Stimulated activated CD8-positive, alpha-beta memory T cell treated with anti-CD3 and anti-CD28 coated beads, Interleukin-4, amount 100 ng/mL, for 24 hours (primary cell): ENCODE results near the gene WRNIP1.
A peak's percentile ranks its signal among the peaks of the same experiment; 100 is the strongest.

Experiments
- DNase-seq: peaks from one replicate; pipeline ENCODE4 v3.0.0-alpha.2; 2020; ENCODE audit warnings: low read depth

Gene WRNIP1

DNA sequence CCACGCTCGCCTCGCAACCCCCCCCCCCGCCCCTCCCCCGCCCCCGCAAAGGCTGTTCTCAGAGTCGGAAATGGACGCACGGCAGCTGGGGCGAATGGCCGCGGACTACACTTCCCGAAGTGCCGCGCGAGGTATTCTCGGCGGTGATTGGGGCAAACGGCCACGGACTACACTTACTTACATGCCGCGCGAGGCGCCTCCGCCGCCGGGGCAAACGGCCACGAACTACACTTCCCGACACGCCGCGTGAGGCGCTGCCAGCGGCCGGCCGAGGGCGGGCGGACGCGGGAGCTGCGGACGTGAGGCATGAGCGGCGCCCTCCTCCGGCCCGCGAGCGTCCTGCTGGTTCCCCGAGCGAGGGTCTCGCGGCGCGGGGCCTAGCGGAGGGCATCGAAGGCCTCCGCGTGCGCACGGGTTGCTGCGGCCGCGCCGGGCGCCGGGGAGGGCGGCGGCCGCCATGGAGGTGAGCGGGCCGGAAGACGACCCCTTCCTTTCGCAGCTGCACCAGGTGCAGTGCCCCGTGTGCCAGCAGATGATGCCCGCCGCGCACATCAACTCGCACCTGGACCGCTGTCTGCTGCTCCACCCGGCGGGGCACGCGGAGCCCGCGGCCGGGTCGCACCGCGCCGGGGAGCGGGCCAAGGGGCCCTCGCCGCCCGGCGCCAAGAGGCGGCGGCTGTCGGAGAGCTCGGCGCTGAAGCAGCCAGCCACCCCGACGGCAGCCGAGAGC is at the start of gene WRNIP1:
Gene WRNIP1 (plus strand): TSS at position 228 of the 730 bp plus-strand sequence. CDS start 230 bp downstream, at position 458.
- peak; percentile 93 for DNase-seq

GRCh38 chr6:2715737-2716136 is 49.5 kb upstream of the WRNIP1 start:
- DNase-seq = no peak

DNA sequence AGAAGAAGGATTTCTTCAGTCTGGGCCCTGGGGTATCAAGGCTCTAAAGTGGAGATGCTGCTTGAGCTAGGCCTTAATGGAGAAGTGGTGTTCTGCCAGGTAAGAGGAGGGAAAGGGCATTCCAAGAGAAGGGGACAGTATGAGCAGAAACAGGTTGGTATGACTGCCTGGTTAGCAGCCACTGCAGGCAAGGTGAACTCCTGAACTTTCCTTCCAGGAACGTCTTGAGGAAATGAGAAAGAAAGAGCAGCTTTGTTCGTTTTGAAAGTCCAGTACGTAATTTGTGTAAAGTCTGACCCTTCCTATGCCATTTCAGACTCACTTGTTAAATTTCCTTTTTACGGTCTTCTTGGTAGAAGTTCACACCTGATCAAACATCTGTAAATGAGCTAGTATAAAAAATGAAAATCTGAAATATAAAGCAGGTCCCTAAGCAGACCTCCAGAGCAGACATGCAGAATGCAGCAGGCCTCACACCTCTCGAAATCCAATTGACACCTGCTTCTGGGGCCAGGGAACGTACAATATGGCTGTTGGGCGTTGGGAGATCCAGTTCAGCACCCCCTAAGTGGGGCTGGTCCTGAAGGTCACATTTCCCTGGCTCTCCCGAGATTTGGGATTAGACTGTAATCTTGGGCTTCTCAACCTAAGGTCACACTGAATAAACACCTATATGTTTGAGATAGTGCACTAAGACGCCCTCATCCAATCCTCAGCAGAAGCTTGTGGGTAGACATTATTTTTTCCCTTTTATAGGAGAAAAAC is 48.1 kb upstream of the WRNIP1 start:
- no peak for DNase-seq

GRCh38 chr6:2718334-2719092 is 46.7 kb upstream of the WRNIP1 start:
- DNase-seq = no peak

GRCh38 chr6:2719093-2719455 is 46.1 kb upstream of the WRNIP1 start:
- no peak for DNase-seq

DNA sequence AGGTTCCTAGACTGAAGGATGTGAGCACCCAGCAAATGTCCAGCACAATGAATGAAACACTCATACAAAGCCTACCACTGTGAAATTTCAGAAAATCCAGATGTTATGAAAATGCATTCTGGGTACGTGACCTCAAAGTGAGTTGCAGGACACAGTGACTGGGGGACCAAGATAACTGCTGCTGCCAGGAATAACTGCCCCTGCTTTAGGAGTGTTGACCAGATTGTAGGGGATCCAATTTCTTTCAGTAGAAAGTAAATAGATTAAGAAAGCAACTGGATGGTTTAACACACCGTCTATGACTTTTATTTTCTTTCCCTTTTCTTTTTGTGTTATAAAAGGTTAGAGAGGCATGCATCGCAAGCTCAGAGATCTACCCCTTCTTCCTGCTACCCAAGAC is 44.0 kb upstream of the WRNIP1 start:
- DNase-seq = no peak

- no peak for DNase-seq
These were observed 39.7 kb upstream of the WRNIP1 start for GRCh38 chr6:2725364-2725988.

- no peak for DNase-seq
These were observed 39.1 kb upstream of the WRNIP1 start for GRCh38 chr6:2725999-2726567.

DNA sequence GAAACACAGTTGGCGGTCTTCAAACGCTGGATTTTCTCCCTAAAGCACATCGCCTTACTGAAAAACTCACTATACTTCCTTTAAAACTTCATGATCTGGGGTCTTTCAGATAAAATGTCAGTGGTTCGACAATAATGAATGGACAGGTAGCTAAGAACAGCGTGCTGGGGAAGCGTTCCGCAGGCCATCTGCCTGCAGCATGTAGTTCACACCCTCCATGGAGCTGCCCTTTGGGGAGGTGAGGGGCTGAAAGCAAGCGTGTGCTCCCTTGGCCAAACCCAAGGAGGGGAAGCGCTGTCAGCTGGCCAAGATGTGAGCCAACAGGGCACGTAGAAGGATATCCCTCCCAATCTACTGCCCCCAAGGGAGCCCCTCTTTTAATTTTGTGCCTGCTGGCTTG is 35.3 kb upstream of the WRNIP1 start:
- DNase-seq = no peak

DNA sequence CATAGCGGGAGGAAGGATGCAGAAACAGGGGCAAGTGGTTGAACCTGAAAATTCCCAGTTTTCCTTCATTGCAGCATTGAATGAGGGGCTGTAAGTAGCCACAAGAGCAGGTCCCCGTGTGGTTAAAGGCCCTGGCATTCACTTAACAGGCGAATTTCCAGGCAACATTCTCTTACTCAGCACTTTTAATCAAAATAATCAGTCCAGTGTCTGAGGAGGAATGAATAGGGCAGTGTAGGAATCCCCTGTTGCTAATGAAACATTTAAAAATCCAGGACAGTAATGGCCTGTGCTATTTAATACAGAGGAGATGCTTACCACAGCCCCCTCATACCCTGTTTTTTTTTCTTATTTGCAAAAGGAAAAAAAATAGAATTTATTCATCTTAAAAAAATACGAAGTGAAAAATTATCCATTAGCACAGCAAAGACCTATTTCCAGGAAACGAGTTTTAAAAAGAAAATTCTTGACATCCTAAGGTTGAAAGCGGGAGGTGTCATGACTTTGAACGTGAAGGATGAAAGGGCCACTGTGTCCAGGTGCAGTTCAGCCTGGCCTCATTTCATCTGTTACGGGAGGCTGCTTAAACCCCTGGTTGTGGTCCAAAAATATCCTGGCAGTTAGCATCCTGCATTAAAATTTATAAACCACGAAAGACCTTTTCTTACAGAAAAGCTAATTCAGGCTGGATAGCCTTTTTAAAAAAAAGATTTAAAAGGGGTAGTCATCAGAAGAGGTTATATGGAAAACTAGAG is 34.7 kb upstream of the WRNIP1 start:
- no peak for DNase-seq

- no peak for DNase-seq
These were observed 33.8 kb upstream of the WRNIP1 start for GRCh38 chr6:2731281-2731909.

- no peak for DNase-seq
These were observed 32.6 kb upstream of the WRNIP1 start for GRCh38 chr6:2732503-2733089.

DNA sequence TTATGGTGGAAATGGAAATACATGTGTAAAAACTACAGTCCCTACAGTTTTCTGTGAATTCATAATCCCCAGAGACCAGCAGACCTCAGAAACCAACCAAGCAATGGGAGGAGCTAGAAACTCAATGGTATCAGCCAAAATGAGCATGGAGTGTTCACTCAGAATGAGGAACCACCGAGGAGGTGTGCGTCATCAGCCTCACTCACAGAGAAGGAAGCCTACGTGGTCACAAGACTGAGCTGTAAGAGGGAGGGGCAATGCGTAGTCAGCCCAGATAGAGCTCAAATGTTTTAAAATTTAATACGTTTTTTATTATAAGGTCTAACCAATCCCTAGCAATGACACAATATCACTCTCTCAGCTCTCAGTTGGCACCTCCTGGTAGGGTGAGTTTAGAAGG is 31.9 kb upstream of the WRNIP1 start:
- peak; percentile 9 for DNase-seq

GRCh38 chr6:2733736-2734480 is 31.3 kb upstream of the WRNIP1 start:
- no peak for DNase-seq

- DNase-seq = no peak
These were observed 30.6 kb upstream of the WRNIP1 start for GRCh38 chr6:2734488-2735166.

GRCh38 chr6:2737885-2738284 is 27.3 kb upstream of the WRNIP1 start:
- DNase-seq = no peak

- peak; percentile 11 for DNase-seq
These were observed 26.7 kb upstream of the WRNIP1 start for GRCh38 chr6:2738373-2738979.

GRCh38 chr6:2739335-2739734 is 25.9 kb upstream of the WRNIP1 start:
- no peak for DNase-seq

DNA sequence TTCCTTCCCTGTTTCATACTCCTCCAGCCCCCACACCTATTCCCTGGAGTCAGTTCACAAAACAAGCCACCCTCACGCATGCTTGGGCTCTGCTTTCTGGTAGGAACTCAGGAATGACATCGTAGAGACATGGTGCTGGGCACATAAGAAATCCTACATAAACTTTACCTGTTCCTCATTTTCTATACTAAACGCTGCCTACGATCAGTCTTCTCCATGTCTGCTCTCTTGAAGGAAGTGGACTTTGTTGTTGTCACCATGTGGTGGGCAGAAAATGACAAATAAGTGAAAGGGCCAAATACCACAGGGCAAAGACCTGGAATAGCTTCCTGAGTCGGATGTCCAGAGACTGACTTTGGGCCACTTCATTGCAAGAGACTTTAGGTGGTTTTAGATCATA is 24.6 kb upstream of the WRNIP1 start:
- DNase-seq = no peak
